ENCODE data around the gene SLC16A2. TPM values are rescaled to one million over a fixed set of nuclear protein-coding genes. Genes with fewer than 3 reads are reported as not detected.
"Not testable (repeated sequence)": the region's sequence is repeated elsewhere in the genome, so short reads cannot be mapped to it uniquely, and the experiment has no call there.

The SLC16A2 gene
- total and polyA plus RNA-seq, 9 donors: 18.9 to 56.0 (median 45.1) TPM

GRCh38 chrX:74515356-74515755 lies 94.1 kb downstream of the SLC16A2 start:
- DNase-seq: peak; percentile 78
- H3K27me3 ChIP-seq (ENCODE audit: control insufficient read depth, insufficient read depth, low read length): peaks cover 9% of the 10 kb centered on the region
- H3K27ac ChIP-seq (ENCODE audit: low read length): no peak overlapping the region
- no peaks in the 10 kb centered on the region for H3K36me3 ChIP-seq (ENCODE audit: control insufficient read depth, insufficient read depth, low read length)
- H3K4me3 ChIP-seq (ENCODE audit: low read length): no peak overlapping the region
- H3K9me3 ChIP-seq (replicated peaks; ENCODE audit: control insufficient read depth, low read depth, low read length): no peaks in the 10 kb centered on the region
- H3K4me1 ChIP-seq (ENCODE audit: control insufficient read depth, insufficient read depth, low read length): peaks cover 3% of the 10 kb centered on the region
- no CpG with 5 or more reads among the region's 2 CpGs for WGBS (ENCODE audit: insufficient coverage)

GRCh38 chrX:74516013-74516412 lies 94.7 kb downstream of the SLC16A2 start:
- no CpG with 5 or more reads among the region's 1 CpG for whole genome bisulfite sequencing (ENCODE audit: insufficient coverage)
- H3K4me1 ChIP-seq (ENCODE audit: control insufficient read depth, insufficient read depth, low read length): not testable (repeated sequence)

GRCh38 chrX:74519870-74520269 lies 98.6 kb downstream of the SLC16A2 start:
- 44% methylated on average over 2 of the region's 2 CpGs for WGBS (ENCODE audit: insufficient coverage)
- DNase-seq: no peak
- no peak overlapping the region for H3K4me3 ChIP-seq (ENCODE audit: low read length)
- H3K36me3 ChIP-seq (ENCODE audit: control insufficient read depth, insufficient read depth, low read length): no peaks in the 10 kb centered on the region
- no peaks in the 10 kb centered on the region for H3K9me3 ChIP-seq (replicated peaks; ENCODE audit: control insufficient read depth, low read depth, low read length)
- no peak overlapping the region for H3K27ac ChIP-seq (ENCODE audit: low read length)
- peaks cover 19% of the 10 kb centered on the region for H3K4me1 ChIP-seq (ENCODE audit: control insufficient read depth, insufficient read depth, low read length)
- peaks cover 14% of the 10 kb centered on the region for H3K27me3 ChIP-seq (ENCODE audit: control insufficient read depth, insufficient read depth, low read length)

More at GRCh38 chrX:74516013-74516412, 94.7 kb downstream of the SLC16A2 start:
- H3K9me3 ChIP-seq (replicated peaks; ENCODE audit: control insufficient read depth, low read depth, low read length); H3K4me3 ChIP-seq (ENCODE audit: low read length); H3K36me3 ChIP-seq (ENCODE audit: control insufficient read depth, insufficient read depth, low read length); H3K27ac ChIP-seq (ENCODE audit: low read length); DNase-seq: not testable (repeated sequence)
- H3K27me3 ChIP-seq (ENCODE audit: control insufficient read depth, insufficient read depth, low read length): peaks cover 13% of the 10 kb centered on the region

- Histone ChIP-seq H3K36me3 (ENCODE audit: control insufficient read depth, insufficient read depth, low read length) (no peaks in the 10 kb centered on the region), H3K27me3 (ENCODE audit: control insufficient read depth, insufficient read depth, low read length) (peaks cover 14% of the 10 kb centered on the region), H3K4me1 (ENCODE audit: control insufficient read depth, insufficient read depth, low read length) (peaks cover 19% of the 10 kb centered on the region), H3K27ac (ENCODE audit: low read length) (no peak overlapping the region), H3K9me3 (replicated peaks; ENCODE audit: control insufficient read depth, low read depth, low read length) (no peaks in the 10 kb centered on the region), H3K4me3 (ENCODE audit: low read length) (no peak overlapping the region)
- DNase-seq: no peak
- 67% methylated on average over 2 of the region's 3 CpGs for WGBS (ENCODE audit: insufficient coverage)
These were observed 99.0 kb downstream of the SLC16A2 start for GRCh38 chrX:74520291-74520690.

- Histone ChIP-seq H3K36me3 (ENCODE audit: control insufficient read depth, insufficient read depth, low read length) (no peaks in the 10 kb centered on the region), H3K9me3 (replicated peaks; ENCODE audit: control insufficient read depth, low read depth, low read length) (no peaks in the 10 kb centered on the region), H3K27ac (ENCODE audit: low read length) (no peak overlapping the region), H3K27me3 (ENCODE audit: control insufficient read depth, insufficient read depth, low read length) (peaks cover 14% of the 10 kb centered on the region), H3K4me3 (ENCODE audit: low read length) (no peak overlapping the region), H3K4me1 (ENCODE audit: control insufficient read depth, insufficient read depth, low read length) (peaks cover 19% of the 10 kb centered on the region)
- WGBS (ENCODE audit: insufficient coverage): 80% methylated on average over 2 of the region's 8 CpGs
- DNase-seq: no peak
These were observed 99.6 kb downstream of the SLC16A2 start for GRCh38 chrX:74520896-74521295.

GRCh38 chrX:74521961-74522751 lies 100.9 kb downstream of the SLC16A2 start:
- peak overlapping the region; percentile 70 for H3K27ac ChIP-seq (ENCODE audit: low read length)
- no peak overlapping the region for H3K4me3 ChIP-seq (ENCODE audit: low read length)
- peaks cover 17% of the 10 kb centered on the region for H3K27me3 ChIP-seq (ENCODE audit: control insufficient read depth, insufficient read depth, low read length)
- WGBS (ENCODE audit: insufficient coverage): 31% methylated on average over 3 of the region's 9 CpGs
- peaks cover 19% of the 10 kb centered on the region for H3K4me1 ChIP-seq (ENCODE audit: control insufficient read depth, insufficient read depth, low read length)
- no peaks in the 10 kb centered on the region for H3K9me3 ChIP-seq (replicated peaks; ENCODE audit: control insufficient read depth, low read depth, low read length)
- peak; percentile 87 for DNase-seq
- H3K36me3 ChIP-seq (ENCODE audit: control insufficient read depth, insufficient read depth, low read length): no peaks in the 10 kb centered on the region

- WGBS (ENCODE audit: insufficient coverage): no CpG with 5 or more reads among the region's 1 CpG
- no peaks in the 10 kb centered on the region for H3K36me3 ChIP-seq (ENCODE audit: control insufficient read depth, insufficient read depth, low read length)
These were observed 101.9 kb downstream of the SLC16A2 start for GRCh38 chrX:74523224-74523623.

GRCh38 chrX:74523870-74524735 lies 102.8 kb downstream of the SLC16A2 start:
- H3K27me3 ChIP-seq (ENCODE audit: control insufficient read depth, insufficient read depth, low read length): peaks cover 21% of the 10 kb centered on the region
- no peak for DNase-seq
- no peaks in the 10 kb centered on the region for H3K36me3 ChIP-seq (ENCODE audit: control insufficient read depth, insufficient read depth, low read length)
- no peak overlapping the region for H3K4me3 ChIP-seq (ENCODE audit: low read length)
- no peak overlapping the region for H3K27ac ChIP-seq (ENCODE audit: low read length)
- peaks cover 22% of the 10 kb centered on the region for H3K4me1 ChIP-seq (ENCODE audit: control insufficient read depth, insufficient read depth, low read length)
- WGBS (ENCODE audit: insufficient coverage): 87% methylated on average over 5 of the region's 13 CpGs
- H3K9me3 ChIP-seq (replicated peaks; ENCODE audit: control insufficient read depth, low read depth, low read length): no peaks in the 10 kb centered on the region

More at GRCh38 chrX:74523224-74523623, 101.9 kb downstream of the SLC16A2 start:
- Histone ChIP-seq H3K4me3 (ENCODE audit: low read length) (no peak overlapping the region), H3K27me3 (ENCODE audit: control insufficient read depth, insufficient read depth, low read length) (peaks cover 18% of the 10 kb centered on the region), H3K4me1 (ENCODE audit: control insufficient read depth, insufficient read depth, low read length) (peaks cover 22% of the 10 kb centered on the region), H3K9me3 (replicated peaks; ENCODE audit: control insufficient read depth, low read depth, low read length) (no peaks in the 10 kb centered on the region), H3K27ac (ENCODE audit: low read length) (no peak overlapping the region)
- no peak for DNase-seq

GRCh38 chrX:74525116-74525515 lies 103.8 kb downstream of the SLC16A2 start:
- Histone ChIP-seq H3K27ac (ENCODE audit: low read length) (no peak overlapping the region), H3K4me1 (ENCODE audit: control insufficient read depth, insufficient read depth, low read length) (peaks cover 20% of the 10 kb centered on the region)
- no peak for DNase-seq

GRCh38 chrX:74526764-74527163 lies 105.5 kb downstream of the SLC16A2 start:
- H3K4me3 ChIP-seq (ENCODE audit: low read length): no peak overlapping the region
- H3K4me1 ChIP-seq (ENCODE audit: control insufficient read depth, insufficient read depth, low read length): peaks cover 17% of the 10 kb centered on the region
- no peak overlapping the region for H3K27ac ChIP-seq (ENCODE audit: low read length)
- H3K27me3 ChIP-seq (ENCODE audit: control insufficient read depth, insufficient read depth, low read length): peaks cover 19% of the 10 kb centered on the region
- no peak for DNase-seq
- H3K9me3 ChIP-seq (replicated peaks; ENCODE audit: control insufficient read depth, low read depth, low read length): no peaks in the 10 kb centered on the region
- 60% methylated on average over 1 of the region's 1 CpG for WGBS (ENCODE audit: insufficient coverage)
- H3K36me3 ChIP-seq (ENCODE audit: control insufficient read depth, insufficient read depth, low read length): peaks cover 9% of the 10 kb centered on the region

More at GRCh38 chrX:74525116-74525515, 103.8 kb downstream of the SLC16A2 start:
- H3K9me3 ChIP-seq (replicated peaks; ENCODE audit: control insufficient read depth, low read depth, low read length): no peaks in the 10 kb centered on the region
- H3K36me3 ChIP-seq (ENCODE audit: control insufficient read depth, insufficient read depth, low read length): no peaks in the 10 kb centered on the region
- H3K4me3 ChIP-seq (ENCODE audit: low read length): no peak overlapping the region
- H3K27me3 ChIP-seq (ENCODE audit: control insufficient read depth, insufficient read depth, low read length): peaks cover 20% of the 10 kb centered on the region
